ENCODE results near the gene OPCML.

DNA sequence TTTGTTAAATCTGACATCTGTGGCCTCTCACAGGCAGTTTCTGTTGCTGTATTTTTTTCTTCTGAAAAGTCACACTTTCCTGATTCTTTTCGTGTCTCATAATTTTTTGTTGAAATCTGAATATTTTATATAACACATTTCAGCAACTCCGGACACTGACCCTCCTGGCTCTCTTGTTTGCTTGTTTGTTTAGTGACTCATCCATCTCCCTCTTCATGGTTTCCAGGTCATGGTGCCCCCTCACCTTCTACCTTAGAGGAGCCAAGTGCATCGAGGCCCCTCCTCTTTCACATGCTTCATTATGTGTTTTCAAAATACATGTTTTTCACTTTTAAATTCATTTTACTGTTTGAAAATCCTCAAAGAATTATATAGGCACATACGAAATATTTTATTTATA is 562.4 kb downstream of the OPCML start:
- TF ChIP-seq CTCF (conservative IDR thresholded peaks at IDR 0.05 in 1 of 2, IDR thresholded peaks at IDR 0.05 in 1 of 2; ENCODE audit: low read depth in 1 of 2, low read length in 2 of 2) (no peak), EZH2 (IDR thresholded peaks at IDR 0.05; ENCODE audit: low read length, missing control alignments) (no peak)
